ENCODE measurements around the gene STAC3.

The STAC3 gene

DNA sequence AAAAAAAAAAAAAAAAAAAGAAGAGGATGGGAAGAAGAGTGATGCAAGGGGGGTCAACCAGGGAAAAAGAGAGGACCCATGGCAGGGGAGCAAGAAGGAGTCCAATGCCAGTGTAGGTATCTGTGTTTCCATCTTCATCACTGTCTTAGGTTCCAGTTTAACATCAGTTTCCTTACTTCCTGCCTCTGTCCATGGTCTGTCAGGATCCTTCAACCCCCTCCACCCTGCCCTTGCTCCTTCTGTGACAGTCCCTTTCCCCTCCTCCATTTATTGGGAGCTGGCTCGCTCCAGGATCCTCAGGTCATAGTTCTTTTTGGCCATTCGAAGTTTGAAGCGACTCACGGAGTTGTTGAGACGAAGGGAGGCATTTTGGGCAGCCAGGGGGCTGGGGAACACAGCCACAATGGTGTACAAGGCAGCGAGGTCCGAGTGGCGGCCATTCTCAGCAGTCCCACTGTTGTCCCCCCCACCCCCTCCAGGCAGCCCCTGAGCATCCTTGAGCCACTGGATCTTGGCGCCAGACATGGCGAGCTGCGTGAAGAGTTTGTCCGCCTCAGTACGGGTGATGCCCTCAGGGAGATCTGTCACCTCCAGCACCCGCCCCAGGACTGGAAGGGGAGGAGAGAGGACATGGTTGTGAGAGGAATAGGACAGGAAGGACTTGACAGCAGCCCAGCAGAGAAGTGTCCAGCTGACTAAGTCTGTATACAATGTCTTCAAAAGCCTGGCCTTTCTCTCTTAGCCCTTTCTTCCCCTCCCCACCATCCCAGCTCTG lies 3.7 kb upstream of the STAC3 start:
- DNase-seq: no peak

DNA sequence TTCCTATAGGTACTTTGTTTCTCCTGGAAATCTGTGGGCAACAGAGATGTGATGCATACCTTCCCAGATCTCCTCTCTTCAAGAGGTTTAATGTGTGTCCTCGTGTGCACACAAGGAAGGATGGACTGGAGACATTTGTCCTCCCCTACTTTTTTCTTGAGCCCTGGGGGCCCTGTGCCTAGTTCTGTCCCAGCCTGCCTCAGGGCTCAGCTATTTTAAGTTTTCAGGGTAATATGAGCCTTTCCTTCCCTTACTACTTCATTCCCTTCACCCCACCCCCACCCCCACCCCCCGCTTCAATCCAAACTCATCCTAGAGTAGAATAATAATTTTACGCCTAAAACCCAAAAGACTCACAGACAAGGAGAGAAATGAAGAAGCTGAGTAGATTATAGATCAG lies 446 bp downstream of the STAC3 start:
- DNase-seq: no peak

DNA sequence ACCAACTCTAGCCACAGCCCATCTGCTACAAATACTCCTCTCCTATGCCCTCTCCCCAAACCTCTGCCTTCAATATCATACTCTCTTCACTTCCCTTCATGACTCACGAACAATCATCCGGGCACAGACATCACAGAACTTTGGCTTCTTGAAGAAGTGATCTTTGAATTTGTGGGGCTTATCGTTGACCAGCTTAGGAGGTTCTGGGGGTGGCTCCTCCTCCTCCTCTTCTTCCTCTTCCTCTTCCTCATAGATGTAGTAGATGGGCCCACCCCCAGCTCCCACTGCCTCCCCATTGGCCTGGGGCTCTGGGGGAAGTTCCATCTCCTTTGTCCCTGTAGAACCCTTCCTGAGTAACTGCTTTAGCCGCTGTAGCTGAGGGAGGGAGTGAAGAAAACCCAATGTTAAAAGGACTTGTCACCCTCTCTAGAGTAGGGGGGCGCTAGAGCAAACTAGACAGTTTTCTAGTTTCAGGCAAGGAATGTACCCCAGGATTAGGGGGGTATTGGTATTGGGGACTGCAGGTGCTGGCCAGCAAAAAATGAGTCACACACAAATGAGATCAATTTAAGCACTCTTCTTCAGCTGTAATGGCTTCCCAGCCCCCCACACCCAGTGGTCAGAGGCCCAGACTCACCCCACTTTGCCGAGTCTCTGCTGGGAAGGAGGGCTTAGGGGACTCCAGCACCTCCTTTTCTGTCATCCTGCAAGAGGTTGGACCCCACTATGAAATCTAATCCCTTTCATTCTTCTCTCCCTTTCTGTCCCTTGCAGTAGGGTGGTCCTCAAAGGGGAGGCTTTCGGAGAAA lies 1.8 kb downstream of the STAC3 start:
- DNase-seq: no peak

DNA sequence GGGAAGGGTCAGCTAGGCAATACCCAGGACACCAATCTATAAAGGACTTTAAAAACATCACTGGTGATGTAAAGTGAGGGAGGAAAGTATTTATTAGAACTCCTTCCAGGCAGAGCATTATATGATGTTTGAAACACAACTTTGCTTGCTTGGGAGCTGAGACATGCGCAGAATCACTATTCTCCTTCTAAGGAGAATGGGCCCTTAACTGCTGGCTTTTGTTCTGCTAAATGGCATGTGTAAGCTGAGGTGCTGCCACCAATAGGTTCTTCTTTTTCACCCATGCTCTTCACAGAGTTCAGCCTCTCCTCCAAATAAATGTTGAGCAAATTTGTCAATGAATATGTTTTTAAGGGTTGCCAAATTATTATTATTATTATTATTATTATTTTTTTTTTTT lies 3.9 kb downstream of the STAC3 start:
- DNase-seq: no peak

DNA sequence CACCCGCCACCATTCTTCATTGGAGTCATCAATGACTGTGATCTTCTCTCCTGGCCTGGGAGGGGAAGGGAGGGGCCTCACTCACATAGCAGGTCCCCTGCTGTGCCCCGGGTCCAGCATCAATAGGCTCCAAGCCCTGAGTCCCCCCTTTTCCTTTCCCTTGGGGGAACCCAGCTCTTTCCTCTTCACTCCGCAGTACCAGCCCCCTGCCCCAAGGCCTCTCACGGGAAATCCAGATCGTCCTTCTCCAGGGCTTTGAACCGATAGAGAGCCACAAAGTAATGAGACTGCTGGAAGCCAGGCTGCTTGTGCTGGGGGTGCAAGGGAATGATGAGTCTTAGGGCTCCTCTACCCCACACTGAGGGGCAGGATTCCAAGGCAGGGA lies 6.7 kb downstream of the STAC3 start:
- DNase-seq: no peak

DNA sequence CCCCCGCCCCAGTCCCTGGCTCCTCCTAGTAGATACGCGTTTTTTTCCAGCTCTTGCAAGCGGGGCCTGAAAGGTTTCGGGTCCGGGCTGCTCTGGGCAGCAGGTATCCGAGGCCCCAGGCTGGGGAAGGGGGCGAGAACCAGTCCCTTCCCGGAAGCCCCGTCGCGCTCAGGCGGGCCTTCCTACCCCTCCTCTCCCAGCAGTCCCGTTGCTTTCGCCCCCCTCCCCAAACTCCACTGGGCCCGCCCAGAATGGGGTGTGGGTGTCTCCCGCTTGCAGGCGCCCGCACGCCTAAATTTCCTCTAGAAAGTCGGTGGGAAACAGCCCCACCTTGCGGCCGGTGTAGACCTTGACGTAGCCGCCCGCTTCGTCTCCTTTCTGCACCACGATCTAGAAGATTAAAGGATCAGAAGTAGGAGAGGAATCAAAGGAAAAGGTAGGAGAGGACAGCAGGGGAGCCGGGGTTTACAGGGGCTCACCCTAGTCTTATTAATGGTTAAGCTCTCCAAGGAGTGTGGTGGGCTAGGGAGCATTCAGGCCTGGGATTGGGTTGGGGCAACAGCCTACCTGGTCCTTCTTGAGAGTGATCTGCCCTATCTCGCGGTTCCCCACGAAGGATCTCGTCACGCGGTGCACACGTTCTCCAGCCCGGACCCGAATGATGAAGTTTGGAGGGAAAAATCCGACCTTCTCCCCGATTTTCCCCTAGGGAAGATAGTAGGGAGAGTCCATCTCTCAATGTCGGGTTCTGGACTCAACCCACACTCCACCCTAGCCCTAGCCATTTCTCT lies 7.3 kb downstream of the STAC3 start:
- DNase-seq: peak; percentile 61 to 65

DNA sequence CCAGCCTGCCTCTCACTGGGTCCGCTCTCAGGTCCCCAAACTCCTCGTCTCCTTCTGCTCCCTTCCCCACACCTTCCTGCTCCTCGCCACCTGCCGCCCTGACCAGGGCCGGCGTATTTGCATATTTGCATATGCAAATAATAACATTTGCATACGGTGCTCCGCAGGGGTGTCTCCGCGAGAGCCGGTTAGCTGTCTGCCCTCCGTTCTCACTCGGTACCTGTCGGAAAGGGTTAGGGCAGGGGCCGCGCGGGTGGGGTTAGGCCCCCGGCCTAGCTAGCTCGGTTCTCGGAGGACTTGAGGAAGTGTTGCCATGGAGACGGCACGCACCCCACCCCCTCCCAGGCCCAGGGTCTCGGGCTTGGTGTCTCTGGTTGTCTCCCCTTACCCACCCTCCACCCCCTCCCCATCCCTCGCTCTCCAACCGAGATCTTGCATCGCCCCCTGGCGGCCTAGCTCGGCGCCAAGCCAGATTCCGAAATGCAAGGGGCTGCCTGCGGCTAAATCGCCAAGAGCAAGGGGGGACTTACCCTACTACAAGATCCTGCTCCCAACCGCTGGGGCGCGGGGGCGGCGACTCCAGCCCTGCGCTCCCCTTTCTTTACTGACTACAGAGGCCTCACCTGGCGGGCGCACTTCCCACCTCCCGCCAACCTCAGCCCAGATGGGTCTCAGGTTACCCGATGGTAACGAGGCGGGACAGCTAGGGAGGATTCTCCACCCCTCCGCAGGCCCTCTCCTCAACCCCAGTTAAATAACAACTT lies 8.1 kb downstream of the STAC3 start:
- peak; percentile 62 to 86 for DNase-seq

DNA sequence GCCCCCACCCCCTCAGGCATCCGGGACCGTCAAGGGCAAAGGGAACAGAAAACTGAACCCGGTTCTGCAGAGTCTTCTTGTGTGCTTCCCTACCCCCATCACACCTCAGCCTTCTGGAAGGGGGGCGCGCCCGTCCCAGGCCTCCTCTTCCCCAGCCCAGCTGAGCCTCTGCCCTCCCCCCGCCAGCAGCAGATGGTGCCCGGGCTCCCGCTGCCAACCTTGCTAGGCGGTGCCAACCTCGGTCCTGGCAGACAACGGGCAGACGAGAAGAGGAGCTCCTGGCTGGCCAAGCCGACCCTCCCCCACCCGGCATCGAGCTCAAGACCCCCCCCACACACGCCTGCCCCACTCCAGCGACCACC lies 8.7 kb downstream of the STAC3 start:
- DNase-seq: peak; percentile 62 to 82

DNA sequence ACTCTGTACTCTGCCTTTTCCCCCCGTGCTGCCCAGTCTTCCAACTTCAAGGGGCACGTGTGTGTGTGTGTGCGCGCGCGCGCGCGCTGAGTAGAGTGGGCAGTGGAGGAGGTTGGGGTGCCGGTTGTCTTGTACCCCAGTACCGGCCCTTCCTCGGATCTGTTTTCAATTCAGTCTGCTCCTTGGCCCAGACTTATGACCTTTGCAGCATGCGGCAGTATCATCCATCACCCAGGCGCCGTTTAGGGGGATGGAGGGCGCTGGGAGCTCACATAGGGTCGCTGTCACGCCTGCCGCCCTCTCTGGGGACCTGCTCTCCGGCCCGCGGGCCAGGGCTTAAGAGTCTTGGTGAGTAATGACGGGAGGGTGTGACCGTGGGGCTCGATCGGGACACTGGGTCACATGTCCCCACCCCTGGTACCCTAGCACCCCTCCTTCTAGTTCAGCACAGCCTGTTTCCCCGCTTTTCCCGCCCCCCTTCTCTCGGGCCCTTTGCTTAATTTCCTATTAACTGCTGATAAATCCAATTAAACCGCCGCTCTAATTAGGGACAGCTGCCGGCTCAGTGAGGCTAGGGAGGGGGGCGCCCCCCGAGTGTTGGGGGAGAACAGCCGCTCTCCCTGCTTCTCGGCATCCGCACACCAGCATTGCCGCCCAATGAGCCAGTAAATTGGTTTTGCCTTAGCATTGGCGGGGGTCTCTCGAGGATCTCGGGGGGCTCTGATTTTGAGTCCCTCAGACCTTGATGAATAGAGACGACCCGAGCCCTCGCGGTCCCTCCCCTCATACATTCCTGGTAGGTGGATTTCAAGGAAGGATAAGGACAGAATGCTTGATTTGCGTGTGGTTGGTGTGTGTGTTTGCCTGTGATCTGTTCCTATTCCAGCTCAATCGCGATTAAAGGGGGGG lies 9.3 kb downstream of the STAC3 start:
- DNase-seq: no peak

DNA sequence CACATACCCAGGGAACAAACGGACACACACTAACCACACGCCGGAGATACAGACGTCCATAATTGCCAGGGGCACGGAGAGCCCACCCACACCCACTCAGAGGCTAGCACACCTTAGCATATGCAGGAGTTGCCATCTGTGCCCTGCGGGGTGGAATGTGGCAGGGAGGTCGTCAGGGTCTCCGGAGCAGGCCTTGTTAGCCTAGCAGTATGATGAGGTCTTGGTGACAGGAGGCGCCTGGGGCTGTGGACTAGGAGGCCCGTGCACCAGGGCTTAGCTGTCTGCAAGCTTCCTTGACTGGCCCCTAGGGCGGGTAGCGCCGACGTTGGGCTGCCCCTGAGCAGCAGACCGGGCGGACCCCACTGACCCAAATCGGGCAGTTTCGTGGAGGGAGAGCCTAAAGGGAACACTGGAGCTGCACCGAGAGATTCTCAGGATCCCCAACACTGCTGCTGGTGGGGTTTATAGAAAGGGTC lies 10.0 kb downstream of the STAC3 start:
- DNase-seq: peak in 1 of 2 experiments; percentile 38

DNA sequence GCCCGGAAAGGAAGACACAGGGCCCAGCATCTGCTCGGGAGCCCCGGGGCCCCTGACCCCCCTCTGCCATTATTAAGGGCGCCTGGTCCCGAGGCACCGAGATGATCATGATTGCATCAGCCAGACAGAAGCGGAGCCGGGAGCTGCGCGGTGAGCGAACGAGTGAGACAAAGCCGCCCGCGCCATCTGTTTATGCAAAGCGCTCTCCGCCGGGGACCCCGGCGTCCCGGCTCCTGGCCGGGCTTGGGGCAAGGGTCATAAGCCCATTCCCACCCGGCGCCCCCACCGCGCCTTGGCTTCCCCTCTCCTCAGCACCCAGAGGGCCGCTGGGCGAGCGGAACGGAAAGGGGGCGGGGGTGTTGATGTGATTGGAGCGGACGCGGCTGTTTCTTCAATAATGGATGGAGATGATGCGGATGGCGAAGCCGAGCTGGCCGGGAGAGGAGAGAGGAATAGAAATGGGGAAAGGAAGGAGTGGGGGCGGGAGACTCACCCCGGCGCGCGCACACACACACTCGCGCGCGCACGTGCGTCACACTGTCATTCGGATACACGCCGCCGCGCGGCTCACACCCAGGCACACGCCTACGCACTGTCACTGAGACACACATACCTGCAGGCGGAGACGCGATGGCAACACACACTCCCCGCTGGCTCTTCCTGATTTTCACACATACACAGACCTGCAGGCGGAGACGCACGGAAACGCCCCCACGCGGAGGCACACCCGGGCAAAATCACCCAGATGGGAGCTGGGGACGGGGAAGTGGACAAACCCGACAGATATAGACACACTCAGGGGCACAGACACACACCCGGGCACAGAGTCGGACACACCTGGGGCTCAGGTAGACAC lies 10.7 kb downstream of the STAC3 start:
- peak; percentile 27 to 61 for DNase-seq

DNA sequence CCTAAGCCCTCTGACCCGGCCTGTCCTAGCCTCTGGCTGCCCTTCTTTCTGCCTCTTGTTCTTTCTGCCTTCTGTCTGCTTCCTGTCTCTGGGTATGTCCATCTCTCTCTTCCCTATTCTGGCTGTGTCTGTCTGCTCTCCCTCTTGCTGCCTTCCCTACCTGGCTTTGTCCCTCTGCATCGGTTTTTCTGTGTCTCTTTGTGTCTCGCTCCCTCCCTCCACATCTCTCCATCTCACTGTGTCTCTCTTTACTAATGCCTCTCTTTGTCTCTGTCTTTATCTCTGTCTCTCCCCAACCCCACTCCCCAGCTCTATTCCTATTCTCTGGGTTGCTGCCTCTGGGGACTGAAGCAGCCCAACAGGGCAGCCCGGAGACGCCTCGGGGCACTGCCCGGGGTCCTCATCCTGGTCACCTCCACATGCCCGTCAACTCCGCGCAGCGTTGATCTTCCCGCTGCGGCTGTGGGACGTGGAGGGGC lies 11.4 kb downstream of the STAC3 start:
- DNase-seq: peak in 1 of 2 experiments; percentile 44

DNA sequence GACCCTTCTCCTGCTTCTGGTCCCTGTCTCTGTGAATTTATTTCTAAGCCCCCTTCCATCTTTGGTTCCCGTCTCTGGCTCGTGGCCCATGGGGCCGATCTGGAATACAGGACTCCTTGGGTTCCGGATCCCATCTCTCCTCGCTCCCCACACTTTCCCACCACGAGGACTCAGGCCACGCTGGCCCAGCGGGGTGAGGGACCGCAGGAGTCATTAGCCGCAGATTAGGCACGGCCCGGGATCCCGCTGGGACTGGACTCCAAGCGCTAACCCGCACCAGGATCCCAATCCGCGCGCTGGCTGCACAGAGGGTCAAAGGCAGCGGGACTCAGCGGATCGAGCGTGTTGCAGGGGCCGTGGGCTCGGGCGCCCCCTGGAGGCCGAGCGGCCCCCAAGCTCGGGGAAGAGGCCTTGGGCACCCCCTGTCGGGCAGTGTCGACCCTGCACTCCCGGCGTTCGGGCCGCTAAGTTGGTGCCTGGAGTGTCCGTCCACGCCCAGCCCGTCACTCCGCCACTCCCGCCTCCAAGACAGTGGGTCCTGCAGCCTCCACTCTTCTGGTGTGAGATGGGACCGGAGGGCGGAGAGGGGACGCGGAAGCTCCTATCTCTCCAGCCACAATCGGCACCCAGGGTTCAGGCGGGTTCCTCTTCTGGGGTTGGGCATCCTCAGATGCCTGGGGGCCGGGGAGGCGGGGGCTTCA lies 12.0 kb downstream of the STAC3 start:
- DNase-seq: peak; percentile 80 to 90

DNA sequence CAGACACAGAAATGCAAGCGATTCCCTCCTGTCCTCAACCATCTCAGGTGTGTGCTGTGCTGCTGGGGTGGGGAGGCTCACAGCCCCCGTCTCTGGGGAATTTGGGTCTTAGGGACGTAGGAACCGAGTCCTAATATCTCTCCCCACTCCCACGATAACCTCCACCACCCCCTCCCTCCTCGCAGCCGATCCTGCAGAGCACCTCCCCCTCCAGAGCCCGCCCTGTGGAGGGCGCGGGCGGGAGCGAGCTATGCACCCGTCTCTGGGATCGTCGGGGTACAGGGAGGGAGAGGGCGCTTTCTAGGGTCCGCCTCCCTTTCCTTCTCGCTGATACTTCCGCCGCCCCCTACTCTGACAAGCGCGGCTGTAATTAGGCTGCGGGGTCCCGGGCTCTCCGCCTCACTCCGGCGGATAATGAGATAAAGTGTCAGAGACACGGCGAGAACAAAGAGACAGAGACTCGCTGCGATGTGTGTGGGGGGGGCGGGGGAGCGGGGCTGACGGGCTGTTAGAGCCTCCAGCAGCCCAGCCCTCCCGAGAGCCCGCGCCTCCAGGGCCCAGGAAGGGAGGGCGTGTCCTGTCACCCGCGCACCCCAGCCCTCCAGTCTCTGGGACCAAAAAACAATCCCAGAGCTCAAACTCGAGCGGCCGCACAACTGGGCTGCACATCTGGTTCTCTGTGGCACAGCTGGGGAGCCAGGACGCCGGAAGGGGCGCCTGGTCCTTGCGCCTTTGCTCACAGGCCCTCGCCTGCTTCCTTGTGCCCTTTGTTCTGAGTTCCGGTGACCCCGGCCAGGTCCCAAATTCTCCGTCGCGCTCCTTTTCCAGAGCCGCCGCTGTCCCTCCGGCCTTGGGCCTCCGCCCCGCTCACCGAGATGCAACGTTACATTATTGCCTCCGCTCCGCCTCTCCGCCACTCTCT lies 12.8 kb downstream of the STAC3 start:
- no peak for DNase-seq

DNA sequence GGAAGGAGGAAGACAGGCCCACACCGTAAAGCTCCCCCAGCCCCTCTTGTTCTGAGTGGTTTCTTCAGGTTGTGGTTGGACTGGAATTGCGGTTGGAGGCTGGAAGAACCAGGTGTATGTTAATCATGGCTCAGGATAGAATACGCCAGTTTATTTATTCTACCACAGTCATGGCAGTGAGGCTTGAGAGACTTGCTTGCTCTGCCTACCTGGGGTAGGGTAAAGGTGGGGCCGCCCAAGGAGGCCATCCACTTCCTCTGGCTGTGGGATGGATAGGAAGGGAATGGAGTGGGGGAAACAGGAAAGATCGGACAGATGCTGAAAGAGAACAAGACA lies 13.4 kb downstream of the STAC3 start:
- no peak for DNase-seq

DNA sequence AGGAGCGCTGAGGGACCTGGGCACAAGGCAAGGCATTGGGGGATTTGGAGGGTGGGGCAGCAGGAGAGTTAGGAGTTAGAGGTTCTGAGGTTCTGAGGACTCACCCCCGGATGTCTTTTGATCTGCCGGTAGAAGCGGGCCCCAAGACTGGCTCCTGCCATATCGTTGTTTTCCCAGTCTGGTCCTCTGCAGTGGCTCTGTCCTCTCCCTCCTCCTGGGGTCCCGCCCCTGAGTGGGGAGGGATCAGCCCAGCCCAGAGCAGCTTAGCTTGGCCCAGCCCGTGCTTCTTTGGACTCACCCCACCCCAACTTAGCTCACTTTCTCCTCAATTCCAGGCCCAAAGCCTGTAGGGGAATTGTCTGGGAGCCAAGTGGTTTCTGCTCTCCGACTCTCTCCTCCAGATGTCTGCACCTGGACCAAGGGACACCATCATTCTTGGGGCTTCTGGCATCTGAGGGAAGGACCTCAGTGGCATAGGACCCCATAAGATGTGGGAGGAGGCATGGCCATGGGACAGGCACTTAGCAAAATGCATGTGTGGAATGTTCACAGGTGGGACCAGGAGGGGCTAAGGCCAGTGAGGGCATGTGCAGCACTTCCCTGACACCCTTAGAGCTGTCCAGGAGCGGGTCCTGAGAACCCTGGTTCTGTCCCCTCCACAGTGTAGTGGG lies 13.9 kb downstream of the STAC3 start:
- DNase-seq: no peak

DNA sequence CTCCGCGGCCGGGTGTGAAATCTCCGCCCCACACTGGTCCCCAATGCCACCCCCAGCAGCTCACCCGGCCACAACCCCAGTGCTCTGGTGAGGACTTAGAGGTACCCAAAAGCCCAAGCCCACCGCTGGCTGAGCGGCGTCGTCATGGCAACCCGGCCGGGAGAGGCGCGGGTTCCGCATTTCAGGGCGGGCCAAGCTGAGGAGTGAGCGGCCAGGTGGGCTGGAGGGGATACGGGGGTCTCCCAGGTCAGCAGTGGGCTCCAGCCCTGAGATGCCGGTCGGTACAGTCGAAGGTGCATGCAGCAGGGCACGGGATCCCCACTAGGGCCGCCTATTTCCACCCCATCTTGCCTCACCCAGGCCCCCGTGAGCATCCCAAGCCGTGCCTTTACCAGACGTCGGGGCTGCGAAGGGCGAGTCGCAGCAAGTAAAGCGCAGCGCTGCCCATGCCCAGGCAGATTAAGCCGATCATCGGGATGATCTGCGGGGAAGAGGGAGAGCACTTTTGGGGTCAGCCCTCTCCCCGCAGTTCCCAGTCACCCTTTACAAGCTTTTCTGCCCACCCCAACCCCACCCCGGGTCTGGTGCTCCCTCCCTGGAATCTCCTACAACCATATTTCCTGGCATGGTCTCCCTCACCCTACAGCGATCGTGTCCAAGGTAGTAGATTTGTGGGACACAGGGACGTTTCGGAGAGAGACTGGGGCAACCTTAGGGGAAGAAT lies 14.6 kb downstream of the STAC3 start:
- no peak for DNase-seq

All from NCI-H446 (cell line).